Measurements from ENCODE around the gene HPCAL4. TPM values are rescaled to one million over a fixed set of nuclear protein-coding genes. Genes with fewer than 3 reads are reported as not detected.

The HPCAL4 gene
- not detected in 2 replicates for total RNA-seq
- not detected in 2 replicates for polyA plus RNA-seq
- not detected in 2 replicates for polyA plus RNA-seq (2012)
- not detected in 2 replicates for polyA minus RNA-seq (ENCODE audit: low replicate concordance)

- peak within 1 kb of the TSS in 1 of 4 experiments; percentile 25 for H3K4me3 ChIP-seq (replicated peaks in 1 of 4; ENCODE audit: control extremely low read depth in 1 of 4, insufficient read depth in 1 of 4, low read depth in 3 of 4, low read length in 4 of 4)
- peaks cover 63% of the 10 kb centered on the region for H3K27me3 ChIP-seq (ENCODE audit: control insufficient read depth, insufficient read depth, low read length)
- H3K9me3 ChIP-seq (ENCODE audit: control insufficient read depth, insufficient read depth, low read depth, low read length) = no peaks in the 10 kb centered on the region
- no peak within 1 kb of the TSS for H3K9ac ChIP-seq (ENCODE audit: insufficient read depth, low read length)
- no peaks in the 10 kb centered on the region for H4K20me1 ChIP-seq (ENCODE audit: control insufficient read depth, extremely low read depth, insufficient read depth, low read length)
- H3K79me2 ChIP-seq (ENCODE audit: control insufficient read depth, insufficient read depth, low read length) = no peaks in the 10 kb centered on the region
- no peak within 1 kb of the TSS for H3K27ac ChIP-seq (ENCODE audit: insufficient read depth, low read length)
- H3K36me3 ChIP-seq (ENCODE audit: control insufficient read depth, insufficient read depth, low read length) = no peaks in the 10 kb centered on the region
- DNase-seq (ENCODE audit: low read depth in 2 of 2) = peak; percentile 49 to 63
- H3K4me2 ChIP-seq (ENCODE audit: extremely low read depth, insufficient read depth, low read length) = peak within 1 kb of the TSS; percentile 40
- H2AFZ ChIP-seq (ENCODE audit: low read length) = no peak within 1 kb of the TSS
- H3K4me1 ChIP-seq (ENCODE audit: control insufficient read depth, extremely low read depth, insufficient read depth, low read length) = no peaks in the 10 kb centered on the region
- no peak for TF ChIP-seq CTCF (conservative IDR thresholded peaks at IDR 0.05 in 1 of 2, IDR thresholded peaks at IDR 0.05 in 1 of 2; ENCODE audit: low read depth in 1 of 2, low read length in 2 of 2)
- peak; percentile 97 for TF ChIP-seq EZH2 (IDR thresholded peaks at IDR 0.05; ENCODE audit: low read length, missing control alignments)
These were observed at the start of gene HPCAL4 for GRCh38 chr1:39691383-39692151. TSS of gene HPCAL4 (minus strand) at chr1:39691433. CDS start at chr1:39684603, 6,830 bp downstream.

GRCh38 chr1:39738622-39739366 lies 47.6 kb upstream of the HPCAL4 start, which contains the start of gene PPIE:
TSS of gene PPIE (plus strand) at chr1:39738882. CDS start at chr1:39738901, 19 bp downstream.
- no peaks in the 10 kb centered on the region for H3K4me1 ChIP-seq (ENCODE audit: control insufficient read depth, extremely low read depth, insufficient read depth, low read length)
- H3K27me3 ChIP-seq (ENCODE audit: control insufficient read depth, insufficient read depth, low read length) = peaks cover 4% of the 10 kb centered on the region
- TF ChIP-seq EZH2 (IDR thresholded peaks at IDR 0.05; ENCODE audit: low read length, missing control alignments) (no peak), CTCF (conservative IDR thresholded peaks at IDR 0.05 in 1 of 2, IDR thresholded peaks at IDR 0.05 in 1 of 2; ENCODE audit: low read depth in 1 of 2, low read length in 2 of 2) (no peak)
- H2AFZ ChIP-seq (ENCODE audit: low read length) = peak within 1 kb of the TSS; percentile 98
- H3K36me3 ChIP-seq (ENCODE audit: control insufficient read depth, insufficient read depth, low read length) = no peaks in the 10 kb centered on the region
- no peaks in the 10 kb centered on the region for H4K20me1 ChIP-seq (ENCODE audit: control insufficient read depth, extremely low read depth, insufficient read depth, low read length)
- H3K79me2 ChIP-seq (ENCODE audit: control insufficient read depth, insufficient read depth, low read length) = peaks cover 10% of the 10 kb centered on the region
- H3K9me3 ChIP-seq (ENCODE audit: control insufficient read depth, insufficient read depth, low read depth, low read length) = no peaks in the 10 kb centered on the region
- H3K27ac ChIP-seq (ENCODE audit: insufficient read depth, low read length) = peak within 1 kb of the TSS; percentile 79
- peak; percentile 85 to 88 for DNase-seq (ENCODE audit: low read depth in 2 of 2)
- H3K4me3 ChIP-seq (replicated peaks in 1 of 4; ENCODE audit: control extremely low read depth in 1 of 4, insufficient read depth in 1 of 4, low read depth in 3 of 4, low read length in 4 of 4) = peak within 1 kb of the TSS; percentile 72 to 91 (median 79)
- H3K9ac ChIP-seq (ENCODE audit: insufficient read depth, low read length) = peak within 1 kb of the TSS; percentile 83
- H3K4me2 ChIP-seq (ENCODE audit: extremely low read depth, insufficient read depth, low read length) = peak within 1 kb of the TSS; percentile 91

GRCh38 chr1:39737546-39738169 lies 46.4 kb upstream of the HPCAL4 start:
- H2AFZ ChIP-seq (ENCODE audit: low read length) = no peak overlapping the region
- H3K27me3 ChIP-seq (ENCODE audit: control insufficient read depth, insufficient read depth, low read length) = peaks cover 7% of the 10 kb centered on the region
- TF ChIP-seq CTCF (conservative IDR thresholded peaks at IDR 0.05 in 1 of 2, IDR thresholded peaks at IDR 0.05 in 1 of 2; ENCODE audit: low read depth in 1 of 2, low read length in 2 of 2) (no peak), EZH2 (IDR thresholded peaks at IDR 0.05; ENCODE audit: low read length, missing control alignments) (no peak)
- H3K4me1 ChIP-seq (ENCODE audit: control insufficient read depth, extremely low read depth, insufficient read depth, low read length) = no peaks in the 10 kb centered on the region
- H3K79me2 ChIP-seq (ENCODE audit: control insufficient read depth, insufficient read depth, low read length) = peaks cover 10% of the 10 kb centered on the region
- H3K4me3 ChIP-seq (replicated peaks in 1 of 4; ENCODE audit: control extremely low read depth in 1 of 4, insufficient read depth in 1 of 4, low read depth in 3 of 4, low read length in 4 of 4) = no peak overlapping the region
- no peak overlapping the region for H3K4me2 ChIP-seq (ENCODE audit: extremely low read depth, insufficient read depth, low read length)
- H4K20me1 ChIP-seq (ENCODE audit: control insufficient read depth, extremely low read depth, insufficient read depth, low read length) = no peaks in the 10 kb centered on the region
- no peak overlapping the region for H3K9ac ChIP-seq (ENCODE audit: insufficient read depth, low read length)
- no peaks in the 10 kb centered on the region for H3K36me3 ChIP-seq (ENCODE audit: control insufficient read depth, insufficient read depth, low read length)
- no peak overlapping the region for H3K27ac ChIP-seq (ENCODE audit: insufficient read depth, low read length)
- peak; percentile 35 to 39 for DNase-seq (ENCODE audit: low read depth in 2 of 2)
- H3K9me3 ChIP-seq (ENCODE audit: control insufficient read depth, insufficient read depth, low read depth, low read length) = no peaks in the 10 kb centered on the region
